ENCODE measurements around the gene OR51D1.

The OR51D1 gene, protein sequence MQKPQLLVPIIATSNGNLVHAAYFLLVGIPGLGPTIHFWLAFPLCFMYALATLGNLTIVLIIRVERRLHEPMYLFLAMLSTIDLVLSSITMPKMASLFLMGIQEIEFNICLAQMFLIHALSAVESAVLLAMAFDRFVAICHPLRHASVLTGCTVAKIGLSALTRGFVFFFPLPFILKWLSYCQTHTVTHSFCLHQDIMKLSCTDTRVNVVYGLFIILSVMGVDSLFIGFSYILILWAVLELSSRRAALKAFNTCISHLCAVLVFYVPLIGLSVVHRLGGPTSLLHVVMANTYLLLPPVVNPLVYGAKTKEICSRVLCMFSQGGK

DNA sequence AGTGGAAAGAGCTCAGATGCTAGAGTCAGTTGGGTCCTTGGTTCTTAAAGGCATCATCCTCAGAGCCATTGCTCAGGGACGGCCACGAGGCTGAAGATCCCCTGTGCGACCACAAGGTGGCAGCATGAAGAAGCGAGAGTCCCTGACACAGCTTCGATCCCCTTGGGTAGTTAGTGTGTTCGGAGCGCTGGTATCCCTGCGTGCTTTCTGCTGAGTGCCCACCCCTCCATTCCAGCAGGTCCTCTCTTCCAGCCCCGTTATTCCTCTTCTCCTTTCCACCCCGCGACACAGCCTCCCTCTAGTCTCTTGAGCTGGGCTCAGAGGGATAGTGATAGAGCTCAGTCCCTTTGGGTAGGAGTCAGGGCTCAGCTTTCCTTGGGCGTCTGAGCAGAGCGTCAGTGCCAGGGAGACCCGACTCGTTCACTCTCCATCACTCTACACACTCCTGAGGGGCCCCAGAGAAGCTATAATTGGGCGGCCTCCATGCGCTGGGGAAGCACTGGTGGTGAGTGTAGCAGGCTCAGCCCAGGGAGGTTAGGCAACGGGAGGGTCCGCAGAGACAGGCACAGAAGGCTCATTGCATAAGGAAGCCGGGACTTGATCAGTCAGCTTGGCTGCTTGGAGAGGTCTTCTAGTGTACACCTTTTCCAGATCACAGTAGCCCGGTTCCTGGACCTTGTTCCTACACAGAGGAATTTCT is at the start of gene OR51D1:
TSS of gene OR51D1 (plus strand) at position 516 of the 700 bp plus-strand sequence. CDS start 2,314 bp downstream, outside the sequence.
- DNase-seq: peak; percentile 36

DNA sequence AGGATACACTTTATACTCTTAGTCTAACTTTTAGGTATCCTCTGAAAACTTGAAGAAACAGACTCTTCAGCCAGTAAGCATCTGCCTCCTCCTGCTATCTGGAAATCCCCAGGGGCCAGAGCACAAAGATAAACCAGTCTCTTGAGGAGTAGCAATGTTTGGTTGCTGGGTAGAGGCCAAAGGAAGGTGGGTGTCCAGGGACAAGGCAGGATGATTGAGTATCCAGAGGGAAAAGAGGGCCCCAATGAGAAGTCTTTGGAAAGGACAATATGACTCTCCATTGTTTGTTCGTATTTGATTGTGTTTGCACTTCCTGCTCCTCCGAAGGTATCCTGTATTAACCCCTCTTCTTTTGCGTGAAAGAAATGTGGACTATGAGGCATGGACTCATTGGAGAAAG is 48.3 kb upstream of the OR51D1 start:
- no peak for DNase-seq

DNA sequence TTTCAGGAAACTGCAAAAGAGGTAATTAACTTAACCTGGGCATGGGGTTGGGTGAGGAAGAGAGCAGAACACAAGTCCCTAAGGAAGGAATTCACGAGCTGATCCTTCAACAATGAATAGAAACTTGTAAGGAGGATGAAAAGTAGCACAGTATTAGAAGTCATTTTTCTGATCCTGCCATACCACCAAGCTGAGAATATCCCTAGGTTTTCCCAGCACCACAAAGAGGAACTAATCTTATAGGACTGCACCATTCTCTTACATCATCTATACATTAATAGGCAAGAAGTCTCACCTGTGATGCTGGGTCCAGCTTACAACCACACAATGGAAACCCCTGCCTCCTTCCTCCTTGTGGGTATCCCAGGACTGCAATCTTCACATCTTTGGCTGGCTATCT is 43.5 kb upstream of the OR51D1 start, which contains the start of gene OR52I1:
TSS of gene OR52I1 (plus strand) at position 301 of the 400 bp plus-strand sequence. CDS start at position 301, 0 bp downstream.
- DNase-seq: no peak

DNA sequence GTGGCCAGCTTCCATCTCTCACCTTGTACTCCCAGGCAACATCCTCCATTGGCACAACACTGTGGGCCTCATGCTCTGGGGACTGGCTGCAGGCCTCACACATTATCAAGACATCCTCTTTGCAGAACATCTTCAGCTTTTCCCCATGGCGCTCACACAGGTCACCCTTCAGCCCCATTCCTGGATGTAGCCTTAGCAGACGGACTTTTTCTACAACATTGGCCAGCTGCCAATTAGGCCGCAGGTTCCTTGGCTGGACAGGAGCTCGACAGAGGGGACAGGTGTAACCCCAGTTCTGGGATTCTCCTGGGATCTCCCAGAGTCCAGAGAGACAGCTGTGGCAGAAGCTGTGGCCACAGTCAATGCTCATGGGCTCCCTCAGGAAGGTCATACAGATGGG is 32.2 kb upstream of the OR51D1 start:
- no peak for DNase-seq

DNA sequence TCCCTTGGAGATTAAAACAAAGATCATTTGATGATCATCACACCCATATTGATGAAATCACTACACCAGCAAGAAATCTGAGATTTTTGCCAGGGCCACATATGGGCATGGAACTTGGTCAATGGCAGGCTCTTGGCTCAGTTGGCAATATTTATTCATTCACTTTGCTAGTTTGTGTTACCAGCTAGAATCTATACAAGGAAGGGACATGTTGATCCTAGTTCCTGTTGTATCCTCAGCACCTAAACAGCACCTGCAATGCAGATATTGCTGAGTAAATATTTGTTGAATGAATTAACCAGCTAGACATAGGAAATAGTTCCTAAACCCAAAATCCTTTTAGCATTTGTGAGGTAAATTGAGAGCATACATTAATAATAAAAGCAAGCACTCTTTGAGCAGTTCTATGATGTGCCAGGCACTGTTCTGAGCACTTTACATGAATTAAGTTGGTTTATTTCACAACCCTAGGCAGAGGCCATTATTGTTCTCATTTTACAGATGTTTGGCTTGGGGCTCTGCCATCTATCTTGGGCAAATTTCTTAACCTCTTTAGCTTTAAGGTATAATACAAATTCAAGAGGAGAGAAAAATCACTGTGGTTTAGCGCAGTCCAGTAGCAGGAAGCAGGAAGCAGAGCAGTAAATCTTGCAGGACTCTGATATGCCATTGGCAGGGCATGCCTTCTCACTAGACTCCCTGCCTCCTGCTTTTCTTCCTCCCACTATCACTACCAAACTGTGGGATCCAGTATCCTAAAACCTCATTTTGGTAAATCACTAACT is 30.9 kb upstream of the OR51D1 start:
- peak; percentile 61 for DNase-seq

DNA sequence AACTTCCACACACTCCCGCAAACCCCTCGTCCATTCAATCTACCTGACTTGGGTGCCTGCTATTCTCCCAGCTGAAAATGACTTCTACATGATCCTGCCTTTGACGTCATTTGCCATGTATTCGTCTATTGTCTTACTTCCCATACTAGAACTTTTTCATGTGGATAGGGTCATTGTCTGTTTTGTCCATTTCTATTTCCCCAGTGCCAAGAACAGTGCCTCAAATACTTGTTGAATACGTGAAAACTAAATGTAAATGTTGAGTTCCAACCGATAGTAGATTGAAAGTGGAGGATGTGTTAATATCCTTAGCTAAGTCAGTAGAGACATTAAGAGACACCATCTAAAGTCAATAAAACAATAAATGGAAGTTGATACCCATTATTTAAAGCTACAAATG is 30.2 kb upstream of the OR51D1 start:
- DNase-seq: peak; percentile 23

DNA sequence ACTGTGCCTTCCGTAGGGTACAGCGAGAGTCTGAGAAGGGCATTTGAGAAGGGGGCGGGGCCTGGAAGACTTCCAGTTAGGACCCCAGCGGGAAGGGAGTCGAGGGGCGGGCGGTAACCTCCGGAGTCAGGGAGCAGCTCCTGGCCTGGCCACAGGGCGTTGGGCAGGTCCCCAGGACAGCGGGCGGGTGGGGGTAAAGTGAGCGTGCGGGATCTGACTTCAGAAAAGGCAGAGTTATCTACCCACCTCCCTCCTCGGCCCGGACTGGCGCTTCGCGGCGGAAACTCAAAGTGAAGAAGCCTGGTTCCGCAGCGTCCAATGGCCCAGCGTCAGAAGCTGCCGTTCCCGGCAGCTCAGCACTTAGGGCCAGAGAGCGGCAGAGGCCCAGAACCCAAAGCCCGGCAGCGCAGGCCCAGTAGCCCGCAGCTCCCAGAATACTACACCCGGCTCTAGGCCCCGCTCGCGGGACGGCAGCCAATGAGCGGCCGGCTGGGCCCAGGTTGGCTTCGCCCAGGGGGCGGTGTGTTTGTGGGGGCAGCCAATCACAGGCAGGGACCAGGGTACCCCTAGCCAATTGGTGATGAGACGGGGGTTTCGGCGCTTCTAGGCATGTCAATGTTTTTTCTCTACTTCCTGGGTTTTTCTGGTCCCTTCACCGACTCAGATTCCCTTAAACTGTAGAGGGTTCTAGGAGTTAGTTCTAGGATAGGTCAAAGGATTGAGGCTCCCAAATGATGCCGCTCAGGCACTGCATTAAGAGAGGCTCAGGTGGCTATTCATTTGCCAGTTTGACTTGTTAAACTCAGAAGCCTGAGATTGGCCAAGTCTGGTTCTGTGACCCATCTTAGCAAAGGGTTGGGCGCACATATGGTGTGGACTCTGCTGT is 29.3 kb upstream of the OR51D1 start, which contains the start of gene TRIM68:
TSS of gene TRIM68 (minus strand) at position 451 of the 886 bp plus-strand sequence. CDS start 2,727 bp downstream, outside the sequence.
- DNase-seq: peak; percentile 94

- DNase-seq: no peak
Observed at GRCh38 chr11:4610258-4610935, 26.9 kb upstream of the OR51D1 start.

DNA sequence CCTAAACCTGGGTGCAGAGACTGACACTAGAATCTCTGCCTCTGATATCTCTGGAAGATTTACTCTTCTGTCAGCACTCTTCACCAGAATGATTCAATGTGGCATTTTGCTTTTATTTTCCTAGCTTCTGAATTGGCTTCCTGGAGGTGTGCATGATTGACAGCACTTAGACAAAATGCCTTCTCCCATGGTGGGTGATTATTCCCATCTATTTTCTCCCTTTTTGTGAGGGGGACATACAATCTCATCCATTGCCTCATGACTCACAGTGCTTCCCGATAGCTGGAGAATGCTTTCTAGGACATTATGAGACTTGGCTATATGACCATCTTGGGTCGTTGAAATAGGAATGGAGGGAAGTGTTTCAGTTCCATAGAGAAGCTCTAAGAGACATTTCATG is 25.3 kb upstream of the OR51D1 start:
- no peak for DNase-seq

GRCh38 chr11:4615856-4616444 is 21.3 kb upstream of the OR51D1 start:
- DNase-seq: no peak

- DNase-seq: no peak
Observed at GRCh38 chr11:4619514-4619913, 17.8 kb upstream of the OR51D1 start.

- peak; percentile 86 for DNase-seq
Observed at GRCh38 chr11:4626207-4627099, 10.8 kb upstream of the OR51D1 start.

DNA sequence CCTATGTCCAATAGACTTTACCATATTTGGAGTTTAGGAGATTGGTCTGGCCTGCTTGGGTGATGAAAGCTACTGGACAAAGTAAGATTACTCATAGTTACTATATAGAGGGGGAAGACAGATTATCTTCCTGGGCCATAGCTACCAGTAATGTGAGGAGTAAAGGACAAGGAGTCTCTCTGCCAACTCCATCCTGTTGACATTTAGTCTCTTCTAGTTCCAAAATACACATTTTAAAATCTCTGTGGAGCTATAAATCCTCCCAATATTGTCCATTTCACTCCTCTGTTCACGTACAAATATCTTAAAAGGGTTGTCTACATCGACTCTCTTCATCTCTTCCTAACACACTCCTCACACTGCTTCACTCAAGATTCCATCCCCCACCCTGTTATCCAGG is 1.1 kb upstream of the OR51D1 start:
- no peak for DNase-seq

DNA sequence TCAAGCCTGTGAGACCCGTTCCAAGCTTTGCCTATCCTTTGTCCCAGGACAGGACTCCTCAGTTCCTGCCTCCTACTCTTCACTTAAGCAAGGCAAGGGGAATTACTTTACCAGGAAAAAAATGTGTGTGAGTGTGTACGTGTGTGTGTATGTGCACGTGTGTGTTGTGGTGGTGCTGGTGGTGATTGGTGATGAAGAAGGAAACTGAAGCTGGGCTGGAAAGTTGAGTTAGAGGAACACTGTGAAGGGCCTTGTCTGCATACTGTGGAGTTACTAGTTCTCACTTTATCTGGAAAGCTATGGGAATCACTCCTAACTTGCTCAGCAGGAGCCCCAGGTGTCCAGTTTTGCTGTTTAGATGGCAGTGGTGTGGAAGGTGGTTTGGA is 378 bp downstream of the OR51D1 start:
- DNase-seq: no peak

DNA sequence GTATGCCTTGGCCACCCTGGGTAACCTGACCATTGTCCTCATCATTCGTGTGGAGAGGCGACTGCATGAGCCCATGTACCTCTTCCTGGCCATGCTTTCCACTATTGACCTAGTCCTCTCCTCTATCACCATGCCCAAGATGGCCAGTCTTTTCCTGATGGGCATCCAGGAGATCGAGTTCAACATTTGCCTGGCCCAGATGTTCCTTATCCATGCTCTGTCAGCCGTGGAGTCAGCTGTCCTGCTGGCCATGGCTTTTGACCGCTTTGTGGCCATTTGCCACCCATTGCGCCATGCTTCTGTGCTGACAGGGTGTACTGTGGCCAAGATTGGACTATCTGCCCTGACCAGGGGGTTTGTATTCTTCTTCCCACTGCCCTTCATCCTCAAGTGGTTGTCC is 2.7 kb downstream of the OR51D1 start:
- no peak for DNase-seq

DNA sequence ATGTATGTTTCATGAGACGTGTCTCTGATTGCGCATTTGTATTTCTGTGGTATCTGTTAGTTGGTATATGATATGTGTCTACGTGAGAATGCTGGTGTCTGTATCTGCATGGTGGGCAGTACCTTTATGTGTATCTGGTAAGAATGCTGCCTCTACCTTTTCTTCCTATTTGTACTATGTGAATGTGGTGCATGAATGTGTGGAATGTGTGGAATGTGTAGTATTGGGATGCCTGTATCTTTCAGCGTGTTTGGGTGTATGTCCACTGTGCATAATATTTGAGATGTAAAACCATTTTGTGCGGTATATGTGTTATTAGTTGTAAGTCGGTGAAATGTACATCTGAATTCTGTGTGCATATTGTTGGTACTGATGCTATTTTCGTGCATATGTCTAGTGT is 4.2 kb downstream of the OR51D1 start:
- no peak for DNase-seq

- no peak for DNase-seq
Observed at GRCh38 chr11:4642043-4642442, 4.8 kb downstream of the OR51D1 start.

GRCh38 chr11:4643076-4643475 is 5.8 kb downstream of the OR51D1 start:
- DNase-seq: no peak

- no peak for DNase-seq
Observed at GRCh38 chr11:4643682-4644081, 6.4 kb downstream of the OR51D1 start, which contains the start of gene OR51E1. OR51E1 (plus strand) TSS chr11:4643982; CDS start chr11:4652527, 8,545 bp downstream.

DNA sequence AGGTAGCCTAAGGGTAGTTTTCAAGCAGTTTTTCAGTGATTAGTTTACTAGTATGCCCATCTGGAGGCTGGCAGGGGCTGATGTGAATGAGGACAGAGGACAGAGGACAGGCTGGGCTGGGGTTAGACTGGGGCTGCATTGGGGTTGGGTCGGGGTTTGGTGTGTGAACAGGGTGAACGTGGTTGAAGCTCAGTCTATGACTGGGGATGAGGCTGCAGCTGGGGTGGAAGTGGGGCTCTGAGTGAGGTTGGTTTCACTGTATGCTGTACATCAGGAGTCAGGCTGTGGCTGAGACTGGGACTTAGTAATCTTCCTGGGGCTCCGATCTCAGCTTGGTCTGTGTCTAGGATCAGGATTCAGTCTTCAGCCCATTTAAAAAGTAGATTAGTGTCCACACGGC is 7.0 kb downstream of the OR51D1 start:
- DNase-seq: no peak
